ENCODE measurements around the gene THSD7B.
"Not testable (repeated sequence)": the region's sequence is repeated elsewhere in the genome, so short reads cannot be mapped to it uniquely, and the experiment has no call there.

Gene THSD7B

GRCh38 chr2:136957044-136957443 lies 191.7 kb downstream of the THSD7B start:
- DNase-seq = no peak

GRCh38 chr2:136962105-136962725 lies 196.9 kb downstream of the THSD7B start:
- DNase-seq = no peak

- no peak for DNase-seq
Observed at GRCh38 chr2:136966485-136966884, 201.1 kb downstream of the THSD7B start.

- no peak for DNase-seq
Observed at GRCh38 chr2:136980303-136980702, 215.0 kb downstream of the THSD7B start.

- not testable (repeated sequence) for DNase-seq
Observed at GRCh38 chr2:136981689-136982088, 216.3 kb downstream of the THSD7B start.

- DNase-seq = no peak
Observed at GRCh38 chr2:136985044-136985443, 219.7 kb downstream of the THSD7B start.

GRCh38 chr2:136986605-136987221 lies 221.4 kb downstream of the THSD7B start:
- no peak for DNase-seq

- no peak for DNase-seq
Observed at GRCh38 chr2:136990316-136990715, 225.0 kb downstream of the THSD7B start.

GRCh38 chr2:136994793-136995192 lies 229.4 kb downstream of the THSD7B start:
- DNase-seq = no peak

- DNase-seq = no peak
Observed at GRCh38 chr2:136997557-136997956, 232.2 kb downstream of the THSD7B start.

GRCh38 chr2:137000811-137001210 lies 235.5 kb downstream of the THSD7B start:
- no peak for DNase-seq

GRCh38 chr2:137002896-137003295 lies 237.6 kb downstream of the THSD7B start:
- DNase-seq = no peak

- no peak for DNase-seq
Observed at GRCh38 chr2:137005210-137005609, 239.9 kb downstream of the THSD7B start.

GRCh38 chr2:137007938-137008337 lies 242.6 kb downstream of the THSD7B start:
- DNase-seq = no peak

- DNase-seq = no peak
Observed at GRCh38 chr2:137009953-137010352, 244.6 kb downstream of the THSD7B start.

- DNase-seq = peak; percentile 79
Observed at GRCh38 chr2:137020452-137021196, 255.3 kb downstream of the THSD7B start.

- no peak for DNase-seq
Observed at GRCh38 chr2:137021763-137022162, 256.4 kb downstream of the THSD7B start.

GRCh38 chr2:137023205-137023604 lies 257.9 kb downstream of the THSD7B start:
- no peak for DNase-seq

GRCh38 chr2:137031731-137032130 lies 266.4 kb downstream of the THSD7B start:
- no peak for DNase-seq

- no peak for DNase-seq
Observed at GRCh38 chr2:137036619-137037018, 271.3 kb downstream of the THSD7B start.

GRCh38 chr2:137039482-137040152 lies 274.3 kb downstream of the THSD7B start:
- DNase-seq = no peak

- no peak for DNase-seq
Observed at GRCh38 chr2:137047369-137047768, 282.0 kb downstream of the THSD7B start.

- no peak for DNase-seq
Observed at GRCh38 chr2:137048455-137048854, 283.1 kb downstream of the THSD7B start.

GRCh38 chr2:137049518-137049917 lies 284.2 kb downstream of the THSD7B start:
- DNase-seq = no peak

All from retina (tissue), 1 donor.